DOHH2 (cell line): Measurements from ENCODE around the gene FTCD.

Source experiments
- CTCF ChIP-seq: fragments of 200-600 bp; sonication (generic); IDR thresholded peaks from one replicate; pipeline ENCODE4 v1.5.1; 2014; ENCODE audit warnings: antibody characterized with exemption, mild to moderate bottlenecking, low read depth, low read length; ENCODE audit not compliant: poor library complexity, severe bottlenecking
- EZH2phosphoT487 ChIP-seq: fragments of 200-600 bp; sonication (generic); IDR thresholded peaks from 2 replicates; pipeline ENCODE4 v1.6.1; 2017; ENCODE audit warnings: borderline replicate concordance, mild to moderate bottlenecking, antibody characterized with exemption, low read length, moderate library complexity, mixed read lengths

GRCh38 chr21:46120301-46121285, 34.8 kb downstream of the FTCD start:
- TF ChIP-seq EZH2phosphoT487 = no peak
- no peak for TF ChIP-seq CTCF
